ENCODE measurements around the gene RALGAPA2. TPM values are rescaled to one million over a fixed set of nuclear protein-coding genes. Genes with fewer than 3 reads are reported as not detected.

The RALGAPA2 gene
- total RNA-seq, 1 donor from 2014 or later, result 88.9 TPM

DNA sequence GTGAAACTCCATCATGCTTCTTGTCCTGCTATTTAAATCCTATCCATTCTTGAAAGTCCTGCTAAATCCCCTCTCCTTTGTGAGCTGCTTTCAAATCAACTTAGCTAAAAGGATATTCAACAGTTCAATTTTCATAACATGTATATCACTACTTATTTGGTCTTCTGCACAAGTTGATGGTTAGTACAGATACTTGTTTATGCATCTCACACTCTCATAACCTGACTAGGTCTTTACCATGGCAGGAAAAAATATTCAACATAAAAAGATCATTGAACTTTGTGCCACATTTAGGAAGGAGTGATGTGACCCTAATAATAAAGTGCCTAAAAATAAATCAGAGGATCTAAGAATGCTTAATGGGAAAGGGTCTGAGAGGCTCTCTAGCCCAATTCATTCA, 148.2 kb downstream of the RALGAPA2 start:
- ATAC-seq (no peak), DNase-seq (no peak)
- Histone ChIP-seq H3K27ac (no peak overlapping the region), H3K9me3 (no peaks in the 10 kb centered on the region), H3K4me1 (no peaks in the 10 kb centered on the region), H3K4me3 (no peak overlapping the region), H3K27me3 (no peaks in the 10 kb centered on the region), H3K36me3 (peaks cover 21% of the 10 kb centered on the region)
- TF ChIP-seq, protein P1, sequence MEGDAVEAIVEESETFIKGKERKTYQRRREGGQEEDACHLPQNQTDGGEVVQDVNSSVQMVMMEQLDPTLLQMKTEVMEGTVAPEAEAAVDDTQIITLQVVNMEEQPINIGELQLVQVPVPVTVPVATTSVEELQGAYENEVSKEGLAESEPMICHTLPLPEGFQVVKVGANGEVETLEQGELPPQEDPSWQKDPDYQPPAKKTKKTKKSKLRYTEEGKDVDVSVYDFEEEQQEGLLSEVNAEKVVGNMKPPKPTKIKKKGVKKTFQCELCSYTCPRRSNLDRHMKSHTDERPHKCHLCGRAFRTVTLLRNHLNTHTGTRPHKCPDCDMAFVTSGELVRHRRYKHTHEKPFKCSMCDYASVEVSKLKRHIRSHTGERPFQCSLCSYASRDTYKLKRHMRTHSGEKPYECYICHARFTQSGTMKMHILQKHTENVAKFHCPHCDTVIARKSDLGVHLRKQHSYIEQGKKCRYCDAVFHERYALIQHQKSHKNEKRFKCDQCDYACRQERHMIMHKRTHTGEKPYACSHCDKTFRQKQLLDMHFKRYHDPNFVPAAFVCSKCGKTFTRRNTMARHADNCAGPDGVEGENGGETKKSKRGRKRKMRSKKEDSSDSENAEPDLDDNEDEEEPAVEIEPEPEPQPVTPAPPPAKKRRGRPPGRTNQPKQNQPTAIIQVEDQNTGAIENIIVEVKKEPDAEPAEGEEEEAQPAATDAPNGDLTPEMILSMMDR (IDR thresholded peaks at IDR 0.05), result no peak
- intact Hi-C loops (cut with DNase I), result no loop called here

DNA sequence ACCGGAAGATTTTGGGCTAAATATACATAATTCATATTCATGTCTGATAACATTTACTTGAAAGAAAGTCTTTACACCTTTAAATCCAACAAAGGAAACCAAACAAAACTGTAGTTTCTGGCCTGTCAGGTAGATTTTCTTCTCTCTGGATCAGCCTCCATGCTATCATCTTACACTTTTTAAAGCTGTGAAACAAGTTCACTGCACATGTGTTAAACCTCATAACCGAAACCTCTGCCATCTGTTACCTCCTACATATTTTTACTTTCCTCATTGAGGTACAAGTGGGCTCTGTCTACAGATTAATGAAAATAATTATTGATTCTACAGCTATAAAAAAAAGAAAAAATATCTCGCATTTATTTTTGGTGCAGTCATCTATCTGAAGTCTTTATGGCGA, 149.9 kb downstream of the RALGAPA2 start:
- TF ChIP-seq, protein P1 (IDR thresholded peaks at IDR 0.05), result no peak
- H3K9me3 ChIP-seq, result no peaks in the 10 kb centered on the region
- no peak overlapping the region for H3K4me3 ChIP-seq
- H3K4me1 ChIP-seq, result no peaks in the 10 kb centered on the region
- ATAC-seq, result no peak
- no peaks in the 10 kb centered on the region for H3K27me3 ChIP-seq
- H3K27ac ChIP-seq, result no peak overlapping the region
- H3K36me3 ChIP-seq, result peaks cover 25% of the 10 kb centered on the region
- intact Hi-C loops (cut with DNase I), result no loop called here
- DNase-seq, result no peak

DNA sequence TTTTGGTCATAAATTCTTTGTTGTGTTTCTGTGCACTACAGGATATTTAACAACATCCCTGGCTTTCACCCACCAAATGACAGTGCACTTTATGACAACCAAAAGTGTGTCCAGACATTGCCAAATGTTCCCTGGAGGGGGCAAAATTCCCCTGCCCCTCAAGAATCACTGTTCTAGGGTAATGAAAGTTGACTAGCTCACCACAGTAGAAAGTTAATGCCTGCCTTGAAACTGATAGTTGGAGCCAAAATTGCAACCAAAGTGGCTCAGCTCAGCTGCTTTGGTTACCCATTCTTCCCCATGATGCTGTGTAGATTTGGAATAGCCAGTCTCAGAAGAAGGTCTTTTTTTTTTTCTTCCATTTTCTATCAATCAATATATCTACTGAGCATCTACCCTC, 150.6 kb downstream of the RALGAPA2 start:
- TF ChIP-seq, protein P1 (IDR thresholded peaks at IDR 0.05), result no peak
- Histone ChIP-seq H3K36me3 (peaks cover 25% of the 10 kb centered on the region), H3K27me3 (no peaks in the 10 kb centered on the region), H3K27ac (no peak overlapping the region), H3K4me1 (no peaks in the 10 kb centered on the region), H3K4me3 (no peak overlapping the region), H3K9me3 (no peaks in the 10 kb centered on the region)
- intact Hi-C loops (cut with DNase I), result no loop called here
- DNase-seq (no peak), ATAC-seq (no peak)

DNA sequence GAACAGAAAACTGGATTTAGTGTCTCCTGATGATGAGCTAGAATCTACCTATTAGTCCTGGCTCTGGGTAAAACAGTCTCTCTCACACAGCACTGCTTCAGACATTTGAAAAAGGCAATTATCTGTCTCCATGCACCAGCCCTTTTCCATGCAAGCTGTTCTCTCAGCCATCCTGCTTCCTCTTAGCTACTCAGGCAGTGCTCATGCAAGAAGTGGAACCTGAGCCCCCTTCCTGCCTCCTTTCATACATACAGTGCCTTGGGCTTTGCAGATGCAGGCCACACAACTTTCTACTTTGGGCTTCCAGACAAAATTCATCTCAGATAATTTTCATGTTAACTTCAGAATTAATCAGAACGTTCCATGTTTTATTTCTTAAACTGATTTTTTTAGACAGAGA, 151.3 kb downstream of the RALGAPA2 start:
- no peaks in the 10 kb centered on the region for H3K4me1 ChIP-seq
- no peaks in the 10 kb centered on the region for H3K9me3 ChIP-seq
- no peaks in the 10 kb centered on the region for H3K27me3 ChIP-seq
- intact Hi-C loops (cut with DNase I), result no loop called here
- peaks cover 25% of the 10 kb centered on the region for H3K36me3 ChIP-seq
- TF ChIP-seq, protein P1 (IDR thresholded peaks at IDR 0.05), result no peak
- H3K4me3 ChIP-seq, result no peak overlapping the region
- ATAC-seq, result no peak
- DNase-seq, result no peak
- H3K27ac ChIP-seq, result no peak overlapping the region

DNA sequence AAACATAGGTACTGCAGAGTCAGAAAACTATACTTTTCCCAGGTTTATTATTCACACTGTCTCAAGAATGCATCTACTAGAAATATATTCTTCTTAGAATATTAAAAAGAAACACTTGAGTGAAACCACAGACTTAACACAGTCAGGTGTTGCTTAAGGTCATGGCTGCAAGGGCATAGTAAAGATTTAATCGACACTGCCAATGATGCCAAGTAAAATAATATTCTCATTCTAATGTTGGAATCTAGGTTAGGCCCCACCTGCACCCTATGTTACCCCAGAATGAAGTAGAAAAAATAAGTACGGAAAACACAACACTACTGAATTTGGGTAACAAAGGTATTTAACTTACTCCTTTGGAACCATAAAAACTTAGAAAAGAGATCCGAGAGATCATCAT, 155.0 kb downstream of the RALGAPA2 start:
- Histone ChIP-seq H3K9me3 (no peaks in the 10 kb centered on the region), H3K27me3 (no peaks in the 10 kb centered on the region), H3K4me3 (no peak overlapping the region), H3K27ac (no peak overlapping the region), H3K4me1 (no peaks in the 10 kb centered on the region), H3K36me3 (peaks cover 16% of the 10 kb centered on the region)
- DNase-seq (no peak), ATAC-seq (no peak)
- TF ChIP-seq, protein P1 (IDR thresholded peaks at IDR 0.05), result no peak
- intact Hi-C loops (cut with DNase I), result no loop called here

DNA sequence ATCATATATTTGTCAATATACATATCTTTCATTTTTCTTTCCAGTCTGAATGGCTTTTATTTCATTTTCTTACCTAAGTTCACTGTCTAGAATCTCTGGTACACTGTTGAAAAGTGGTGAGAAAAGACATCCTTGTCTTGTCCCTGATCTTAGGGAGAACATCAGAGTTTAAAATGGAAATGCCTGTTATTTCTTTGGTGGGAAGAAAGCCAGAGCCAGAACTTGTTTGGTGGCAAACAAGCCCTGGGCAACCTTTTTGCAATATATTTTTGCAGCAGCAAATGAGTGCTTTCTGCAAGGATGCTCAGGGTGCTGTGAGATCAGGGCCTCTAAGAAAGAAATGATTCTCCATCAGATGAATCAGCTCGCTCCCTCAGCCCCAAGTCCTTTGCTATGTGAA, 156.6 kb downstream of the RALGAPA2 start:
- Histone ChIP-seq H3K36me3 (peaks cover 13% of the 10 kb centered on the region), H3K4me1 (no peaks in the 10 kb centered on the region), H3K27ac (no peak overlapping the region), H3K27me3 (no peaks in the 10 kb centered on the region), H3K9me3 (no peaks in the 10 kb centered on the region), H3K4me3 (no peak overlapping the region)
- TF ChIP-seq, protein P1 (IDR thresholded peaks at IDR 0.05), result no peak
- intact Hi-C loops (cut with DNase I), result no loop called here
- ATAC-seq, result no peak
- DNase-seq, result no peak
